Karpas-422 (cell line): Measurements from ENCODE around the gene SCPEP1. TPM values are rescaled to one million over a fixed set of nuclear protein-coding genes. Genes with fewer than 3 reads are reported as not detected.
A peak's percentile ranks its signal among the peaks of the same experiment; 100 is the strongest.

ENCODE experiments used
- DNase-seq: peaks from one replicate; pipeline ENCODE4 v3.0.0-alpha.2; 2015
- H2AFZ ChIP-seq: fragments of 200-600 bp; sonication (generic); 2 replicates; pipeline ENCODE4 v1.6.1; 2014; ENCODE audit warnings: antibody characterized with exemption, low read length, mixed read lengths
- H3K27ac ChIP-seq: fragments of 200-600 bp; sonication (generic); 2 replicates; pipeline ENCODE4 v1.5.1; 2014; ENCODE audit warnings: mild to moderate bottlenecking, low read length, moderate library complexity
- H3K27me3 ChIP-seq: fragments of 200-600 bp; sonication (generic); 2 replicates; pipeline ENCODE4 v1.6.1; 2014; ENCODE audit warnings: low read length, mixed read lengths
- H3K36me3 ChIP-seq: fragments of 200-600 bp; sonication (generic); 2 replicates; pipeline ENCODE4 v1.6.1; 2014; ENCODE audit warnings: low read length, mixed read lengths; ENCODE audit not compliant: insufficient read depth
- H3K4me1 ChIP-seq: fragments of 200-600 bp; sonication (generic); 2 replicates; pipeline ENCODE4 v1.6.1; 2014; ENCODE audit warnings: mild to moderate bottlenecking, low read length, mixed read lengths
- H3K4me2 ChIP-seq: fragments of 200-600 bp; sonication (generic); 2 replicates; pipeline ENCODE4 v1.6.1; 2014; ENCODE audit warnings: low read length, low read depth, mild to moderate bottlenecking; ENCODE audit not compliant: poor library complexity, severe bottlenecking
- H3K4me3 ChIP-seq: fragments of 200-600 bp; sonication (generic); 2 replicates; pipeline ENCODE4 v1.5.1; 2014; ENCODE audit warnings: mild to moderate bottlenecking, antibody characterized with exemption, low read length, mixed read lengths
- H3K79me2 ChIP-seq: fragments of 200-600 bp; sonication (generic); 2 replicates; pipeline ENCODE4 v1.6.1; 2014; ENCODE audit warnings: mild to moderate bottlenecking, low read length, mixed read lengths
- H3K9ac ChIP-seq: fragments of 200-600 bp; sonication (generic); 2 replicates; pipeline ENCODE4 v1.6.0; 2014; ENCODE audit warnings: low read length
- H3K9me2 ChIP-seq: fragments of 200-600 bp; sonication (generic), shearing (Covaris generic); replicated peaks from 2 replicates; pipeline ENCODE4 v1.6.0; 2014; ENCODE audit warnings: mild to moderate bottlenecking, low read length, moderate library complexity; ENCODE audit not compliant: insufficient read depth
- H3K9me3 ChIP-seq: fragments of 300-700, 200-600 bp; sonication (generic); 2 replicates; pipeline ENCODE4 v1.6.1; 2014; ENCODE audit warnings: low read length, mixed read lengths
- H4K20me1 ChIP-seq: fragments of 200-600 bp; sonication (generic); 2 replicates; pipeline ENCODE4 v1.6.1; 2014; ENCODE audit warnings: mild to moderate bottlenecking, antibody characterized with exemption, low read length, low read depth; ENCODE audit not compliant: insufficient read depth
- total RNA-seq: library from RNA; depleted of rRNA; stranded (reverse); fragments of >200 nt; shearing (Covaris generic); gene quantifications from 2 replicates; pipeline ENCODE4 v1.2.3, GENCODE V29; 2014; ENCODE audit warnings: low replicate concordance

Gene SCPEP1
- total RNA-seq, 1 experiment from 2014 or later: 22.2 TPM

DNA sequence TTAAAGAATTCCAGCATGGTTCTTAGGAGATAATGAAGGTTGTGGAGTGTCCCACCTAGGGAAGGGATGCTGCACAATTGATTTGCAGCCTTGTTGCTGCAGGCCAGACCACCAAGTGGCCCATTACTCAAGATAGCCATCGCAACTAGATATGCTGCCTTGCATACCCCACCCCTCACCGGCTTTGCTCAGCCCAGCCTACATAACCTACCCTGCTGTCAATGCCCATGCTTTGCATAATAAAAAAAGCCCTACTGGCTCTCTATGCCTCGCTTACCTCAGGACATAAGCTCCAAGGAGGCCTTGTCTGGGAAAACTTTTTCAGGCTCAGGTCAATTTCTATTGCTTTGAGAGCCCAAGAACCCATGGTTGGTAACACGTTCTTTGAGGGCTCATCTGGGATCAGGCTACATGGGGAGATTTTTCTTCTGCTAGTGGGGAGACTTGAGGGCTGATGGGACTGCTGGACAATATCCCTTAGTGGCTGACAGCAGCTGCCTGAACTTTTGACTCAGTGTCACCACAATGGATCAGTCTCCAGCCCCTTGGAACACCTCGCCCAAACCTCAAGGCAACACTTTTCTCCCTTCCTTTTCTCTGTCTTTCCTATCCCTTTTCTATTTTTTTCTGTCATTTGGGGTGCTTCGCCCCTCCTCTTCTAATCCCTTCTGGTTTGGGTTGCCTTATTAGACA, 38.3 kb downstream of the SCPEP1 start:
- Histone ChIP-seq H3K79me2 (no peaks in the 10 kb centered on the region), H3K27me3 (no peaks in the 10 kb centered on the region), H3K4me2 (no peak overlapping the region), H2AFZ (no peak overlapping the region), H3K9me3 (no peaks in the 10 kb centered on the region), H3K9ac (no peak overlapping the region), H4K20me1 (no peaks in the 10 kb centered on the region), H3K4me1 (no peaks in the 10 kb centered on the region), H3K9me2 (no peaks in the 10 kb centered on the region), H3K27ac (no peak overlapping the region), H3K36me3 (no peaks in the 10 kb centered on the region), H3K4me3 (no peak overlapping the region)
- DNase-seq: no peak

DNA sequence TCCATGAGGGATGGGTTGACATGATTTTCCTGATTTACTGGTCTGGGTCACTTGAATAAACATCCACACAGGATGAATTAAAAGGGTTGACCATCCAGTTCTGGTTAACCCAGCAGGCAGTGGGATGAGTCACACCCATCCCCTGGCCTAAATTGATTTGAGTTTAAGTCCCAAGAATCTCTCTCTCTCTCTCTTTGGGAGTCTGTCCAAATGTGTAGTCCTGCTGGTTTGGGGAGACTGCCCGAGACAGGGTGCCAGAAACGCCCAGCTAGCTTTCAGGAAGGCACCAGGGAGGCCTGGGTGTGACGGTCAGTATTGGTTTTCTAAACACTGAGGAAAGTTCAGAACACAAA, 38.8 kb downstream of the SCPEP1 start:
- Histone ChIP-seq H3K27me3 (no peaks in the 10 kb centered on the region), H3K4me1 (no peaks in the 10 kb centered on the region), H3K4me3 (no peak overlapping the region), H3K9me2 (no peaks in the 10 kb centered on the region), H2AFZ (no peak overlapping the region), H3K4me2 (no peak overlapping the region), H3K9ac (no peak overlapping the region), H3K79me2 (no peaks in the 10 kb centered on the region), H3K27ac (no peak overlapping the region), H3K36me3 (no peaks in the 10 kb centered on the region), H3K9me3 (no peaks in the 10 kb centered on the region), H4K20me1 (no peaks in the 10 kb centered on the region)
- DNase-seq: no peak

DNA sequence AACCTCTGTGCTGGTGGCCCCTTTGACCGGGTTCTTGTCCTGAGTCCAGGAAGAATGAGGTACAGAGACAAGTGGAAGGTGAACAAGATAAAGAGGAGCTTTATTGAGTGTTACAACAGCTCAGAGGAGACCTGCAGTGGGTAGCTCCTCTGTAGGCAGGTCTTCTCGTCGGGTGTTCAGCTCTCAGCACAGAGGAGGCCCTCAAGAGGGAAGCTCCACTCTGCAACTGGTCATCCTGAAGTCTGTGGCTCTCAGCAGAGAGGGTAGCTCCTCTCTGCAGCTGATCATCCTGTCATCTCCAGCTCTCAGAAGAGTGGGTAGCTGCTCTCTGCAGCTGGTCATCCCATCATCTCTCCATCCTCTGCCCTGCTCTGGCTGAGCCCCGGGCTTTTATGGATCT, 39.7 kb downstream of the SCPEP1 start:
- Histone ChIP-seq H3K27me3 (no peaks in the 10 kb centered on the region), H3K4me1 (no peaks in the 10 kb centered on the region), H3K36me3 (no peaks in the 10 kb centered on the region), H3K9me3 (no peaks in the 10 kb centered on the region), H2AFZ (no peak overlapping the region), H4K20me1 (no peaks in the 10 kb centered on the region), H3K4me2 (no peak overlapping the region), H3K79me2 (no peaks in the 10 kb centered on the region), H3K9me2 (no peaks in the 10 kb centered on the region), H3K4me3 (no peak overlapping the region), H3K27ac (no peak overlapping the region), H3K9ac (no peak overlapping the region)
- DNase-seq: no peak

DNA sequence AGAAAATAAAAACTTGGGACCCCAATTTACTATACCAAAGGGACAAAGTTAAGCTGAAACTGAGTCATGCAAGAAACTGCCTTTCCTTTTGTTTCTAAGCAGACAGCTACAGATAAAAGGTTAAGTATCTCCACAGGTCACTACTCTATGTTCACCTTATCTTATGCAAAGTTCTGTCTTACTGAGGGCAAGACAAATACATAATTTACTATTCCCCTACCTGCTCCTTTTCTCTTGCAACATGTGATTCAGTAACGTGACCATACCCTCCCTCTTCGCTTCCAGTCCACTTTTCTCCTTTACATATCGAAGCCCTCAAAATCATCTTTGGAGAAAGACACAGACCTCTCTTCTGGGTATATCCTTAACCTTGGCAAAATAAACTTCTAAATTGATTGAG, 42.3 kb downstream of the SCPEP1 start:
- Histone ChIP-seq H2AFZ (no peak overlapping the region), H4K20me1 (no peaks in the 10 kb centered on the region), H3K9me2 (no peaks in the 10 kb centered on the region), H3K36me3 (no peaks in the 10 kb centered on the region), H3K4me2 (no peak overlapping the region), H3K4me3 (no peak overlapping the region), H3K27ac (no peak overlapping the region), H3K9ac (no peak overlapping the region), H3K79me2 (no peaks in the 10 kb centered on the region), H3K9me3 (no peaks in the 10 kb centered on the region), H3K27me3 (no peaks in the 10 kb centered on the region), H3K4me1 (no peaks in the 10 kb centered on the region)
- DNase-seq: peak; percentile 9

DNA sequence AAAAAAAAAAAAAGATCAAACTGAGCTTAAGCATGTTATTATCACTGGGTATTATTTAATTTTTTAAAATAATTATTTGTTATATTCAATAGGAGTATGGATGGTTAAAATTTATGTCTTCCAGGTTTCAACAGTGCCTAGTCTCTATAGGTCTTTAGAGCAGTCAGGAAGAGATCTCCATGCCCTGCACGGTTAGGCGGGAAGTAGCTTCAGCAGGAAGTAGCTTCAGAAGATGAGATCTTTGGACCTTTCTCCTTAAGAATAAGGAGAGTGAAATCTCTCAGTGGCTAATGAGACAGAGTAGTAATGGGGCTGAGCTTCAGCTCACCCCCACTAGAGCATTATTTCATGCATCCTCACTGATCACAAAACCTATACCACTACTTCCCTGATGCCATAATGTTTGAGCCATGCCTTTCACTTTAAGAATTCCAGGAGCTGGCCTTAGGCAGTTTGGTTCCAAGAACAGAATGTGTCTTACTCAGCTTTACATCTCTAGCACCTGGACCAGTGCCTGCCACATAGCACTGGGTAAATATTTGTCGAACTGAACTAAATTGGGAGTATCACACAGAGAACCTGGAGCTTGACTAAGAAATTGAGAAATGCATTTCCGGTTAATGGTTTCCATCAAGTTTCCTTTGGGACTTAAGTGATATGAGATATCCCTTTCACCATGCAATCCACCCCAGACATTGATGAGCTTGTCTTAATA, 43.5 kb downstream of the SCPEP1 start:
- H2AFZ ChIP-seq: no peak overlapping the region
- no peaks in the 10 kb centered on the region for H3K27me3 ChIP-seq

DNA sequence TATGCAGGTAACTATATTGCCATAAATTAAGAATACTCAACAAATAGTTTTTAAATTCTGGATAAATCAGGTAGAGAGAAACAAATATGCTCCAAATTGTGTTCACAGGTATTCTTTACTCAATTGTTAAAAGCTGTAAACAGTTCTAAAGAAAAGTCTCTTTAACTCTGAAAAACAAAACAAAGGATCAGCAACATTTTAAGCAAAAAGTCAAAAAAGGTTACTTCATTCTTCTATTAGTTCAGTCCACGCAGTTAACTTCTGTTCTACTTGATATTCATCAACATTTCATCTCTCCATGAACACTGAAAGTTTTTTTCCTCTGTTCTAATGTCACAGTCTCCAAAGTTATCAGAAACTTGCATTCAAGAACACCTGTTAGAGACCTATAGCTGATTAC, 47.9 kb downstream of the SCPEP1 start:
- H4K20me1 ChIP-seq: no peaks in the 10 kb centered on the region
- no peak overlapping the region for H3K4me2 ChIP-seq
- no peak overlapping the region for H3K9ac ChIP-seq
- no peaks in the 10 kb centered on the region for H3K9me2 ChIP-seq
- H3K36me3 ChIP-seq: no peaks in the 10 kb centered on the region
- H3K4me3 ChIP-seq: no peak overlapping the region
- no peaks in the 10 kb centered on the region for H3K9me3 ChIP-seq
- no peak overlapping the region for H2AFZ ChIP-seq
- H3K27me3 ChIP-seq: no peaks in the 10 kb centered on the region
- H3K27ac ChIP-seq: no peak overlapping the region
- H3K4me1 ChIP-seq: no peaks in the 10 kb centered on the region
- H3K79me2 ChIP-seq: no peaks in the 10 kb centered on the region
- DNase-seq: no peak

More for the DNA sequence above, 43.5 kb downstream of the SCPEP1 start:
- Histone ChIP-seq H4K20me1 (no peaks in the 10 kb centered on the region), H3K9ac (no peak overlapping the region), H3K36me3 (no peaks in the 10 kb centered on the region), H3K4me3 (no peak overlapping the region), H3K79me2 (no peaks in the 10 kb centered on the region), H3K9me2 (no peaks in the 10 kb centered on the region), H3K9me3 (no peaks in the 10 kb centered on the region), H3K4me1 (no peaks in the 10 kb centered on the region), H3K27ac (no peak overlapping the region), H3K4me2 (no peak overlapping the region)
- DNase-seq: no peak

DNA sequence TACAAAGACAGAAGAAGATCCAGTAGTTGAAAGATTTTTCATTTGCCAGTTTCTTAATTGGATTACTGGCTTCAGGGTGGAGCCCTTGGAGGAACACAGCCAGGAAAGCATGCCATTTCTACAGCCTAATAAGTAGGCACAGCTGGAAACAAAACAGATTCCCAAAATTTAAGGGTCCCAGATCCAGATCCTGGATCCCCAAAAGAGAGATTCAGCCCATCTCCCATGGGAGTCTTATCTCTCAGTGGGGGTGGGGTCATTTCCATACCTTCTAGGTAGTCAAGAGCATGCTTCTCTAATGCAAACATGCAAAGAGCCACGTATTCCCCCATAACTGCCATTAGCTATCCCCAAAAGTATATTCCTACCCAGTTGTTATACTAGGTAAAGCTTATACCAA, 49.9 kb downstream of the SCPEP1 start:
- Histone ChIP-seq H3K4me2 (no peak overlapping the region), H3K79me2 (no peaks in the 10 kb centered on the region), H3K27ac (no peak overlapping the region), H3K9me2 (no peaks in the 10 kb centered on the region), H3K4me1 (no peaks in the 10 kb centered on the region), H2AFZ (no peak overlapping the region), H3K9me3 (no peaks in the 10 kb centered on the region), H3K36me3 (no peaks in the 10 kb centered on the region), H4K20me1 (no peaks in the 10 kb centered on the region), H3K9ac (no peak overlapping the region), H3K27me3 (no peaks in the 10 kb centered on the region), H3K4me3 (no peak overlapping the region)
- DNase-seq: no peak

DNA sequence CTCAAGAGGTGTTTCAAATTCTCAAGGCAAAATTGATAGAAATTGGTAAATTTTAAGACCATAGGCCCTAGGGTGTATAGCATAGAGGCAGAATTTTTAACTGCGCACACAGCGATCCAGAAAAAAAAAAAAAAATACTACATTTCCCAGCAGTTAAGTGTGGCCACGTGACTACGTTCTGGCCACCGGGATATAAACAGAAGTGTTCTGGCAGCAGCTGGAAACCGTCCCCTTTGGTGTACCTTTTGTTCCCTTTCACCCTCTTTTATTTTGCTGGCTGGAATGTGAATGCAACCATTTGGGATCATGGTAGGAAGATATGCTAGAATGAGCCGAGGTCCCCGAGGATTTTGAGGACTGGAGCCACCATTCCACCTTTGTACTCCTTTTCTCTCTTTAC, 54.4 kb downstream of the SCPEP1 start:
- H3K27me3 ChIP-seq: no peaks in the 10 kb centered on the region
- no peaks in the 10 kb centered on the region for H3K36me3 ChIP-seq
- no peak for DNase-seq
- H2AFZ ChIP-seq: no peak overlapping the region
- H3K79me2 ChIP-seq: no peaks in the 10 kb centered on the region
- H3K27ac ChIP-seq: no peak overlapping the region
- no peak overlapping the region for H3K9ac ChIP-seq
- H4K20me1 ChIP-seq: no peaks in the 10 kb centered on the region
- no peaks in the 10 kb centered on the region for H3K9me3 ChIP-seq
- no peaks in the 10 kb centered on the region for H3K4me1 ChIP-seq
- H3K9me2 ChIP-seq: no peaks in the 10 kb centered on the region
- H3K4me2 ChIP-seq: no peak overlapping the region
- no peak overlapping the region for H3K4me3 ChIP-seq
